Measurements from ENCODE around the gene PRR5.

PRR5 gene

DNA sequence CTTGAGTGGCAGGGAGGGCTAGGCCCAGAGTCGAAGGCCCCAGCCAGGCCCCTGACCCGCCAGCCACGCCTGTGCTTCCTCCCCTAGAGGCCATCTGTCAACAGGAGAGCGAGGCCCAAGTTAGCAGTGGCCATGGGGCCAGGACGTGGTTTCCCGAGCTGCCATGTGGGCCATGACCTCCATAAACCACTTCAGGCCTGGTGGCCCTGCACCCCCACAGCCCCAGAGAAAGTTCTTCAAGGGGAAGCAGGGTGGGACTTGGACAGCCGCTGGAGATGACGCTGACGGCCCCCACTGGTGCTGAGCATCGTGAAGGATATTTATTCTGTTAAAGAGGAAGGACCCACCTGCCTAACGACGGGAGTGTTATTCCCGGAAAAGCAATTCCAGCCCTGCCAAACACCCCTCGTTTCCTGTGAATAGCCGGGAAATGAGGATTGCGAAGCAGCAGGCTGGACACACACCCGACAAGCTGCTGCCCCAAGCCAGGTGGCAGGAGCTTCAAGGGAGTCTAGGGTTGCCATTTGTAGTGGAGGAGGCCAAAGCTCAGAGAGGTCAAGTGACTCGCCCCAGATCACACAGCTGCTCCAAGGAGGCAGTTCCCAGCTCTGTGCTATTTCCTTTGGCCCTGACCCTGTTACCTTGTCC is 12.8 kb downstream of the PRR5 start:
- TF ChIP-seq CTCF (IDR thresholded peaks at IDR 0.05; ENCODE audit: low read depth, low read length): no peak
- no peak for TF ChIP-seq MYC (IDR thresholded peaks at IDR 0.05; ENCODE audit: low read depth, low read length)
- TF ChIP-seq MAX (IDR thresholded peaks at IDR 0.05; ENCODE audit: low read depth, low read length): no peak
- no peak for TF ChIP-seq POLR2A (IDR thresholded peaks at IDR 0.05; ENCODE audit: extremely low read depth, insufficient read length)
- DNase-seq (ENCODE audit: low read depth): no peak
- no peak overlapping the region for H3K4me3 ChIP-seq (ENCODE audit: low read depth, low read length)

- TF ChIP-seq CTCF (IDR thresholded peaks at IDR 0.05; ENCODE audit: low read depth, low read length) (no peak), POLR2A (IDR thresholded peaks at IDR 0.05; ENCODE audit: extremely low read depth, insufficient read length) (no peak), MYC (IDR thresholded peaks at IDR 0.05; ENCODE audit: low read depth, low read length) (no peak), MAX (IDR thresholded peaks at IDR 0.05; ENCODE audit: low read depth, low read length) (no peak)
- no peak overlapping the region for H3K4me3 ChIP-seq (ENCODE audit: low read depth, low read length)
- no peak for DNase-seq (ENCODE audit: low read depth)
Measured at GRCh38 chr22:44718418-44718817, 16.4 kb downstream of the PRR5 start.

DNA sequence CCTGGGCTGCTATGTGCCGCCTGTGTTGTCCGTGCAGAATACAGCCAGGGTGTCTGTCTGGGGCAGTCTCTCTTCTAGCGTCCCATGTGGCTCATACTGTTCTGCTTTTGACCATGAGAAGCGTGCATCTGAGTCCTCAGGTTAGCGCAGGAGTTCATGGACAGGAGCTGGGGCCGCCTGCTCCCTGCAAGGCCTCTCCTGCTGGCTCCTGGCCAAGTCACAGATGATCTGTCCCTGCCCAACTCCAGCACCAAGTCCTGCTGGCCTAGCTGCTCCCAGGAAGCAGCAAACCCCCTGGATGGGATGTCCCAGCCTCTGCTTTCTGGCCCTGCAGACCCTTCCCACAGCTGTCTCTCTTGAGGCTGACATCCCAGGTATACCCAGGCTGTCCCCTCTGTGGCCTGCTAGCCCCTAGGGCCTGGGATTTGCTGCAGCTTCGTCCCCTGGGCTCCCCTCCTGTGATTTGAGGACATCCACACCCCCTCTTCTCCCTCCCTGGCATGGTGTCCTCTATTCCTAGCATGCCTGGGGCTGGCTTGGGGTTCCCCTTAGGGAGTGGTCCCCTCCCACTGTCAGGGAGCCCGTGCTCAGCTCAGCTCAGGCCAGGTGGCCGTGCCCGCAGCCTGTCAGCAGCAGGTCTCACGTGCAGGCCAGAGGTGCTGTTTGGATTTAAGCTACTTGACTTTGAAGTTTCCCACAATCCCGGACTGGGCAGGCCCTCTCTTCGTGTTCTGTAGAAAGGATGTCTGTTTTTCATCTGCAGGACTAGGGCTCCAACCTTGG is 17.8 kb downstream of the PRR5 start:
- TF ChIP-seq MAX (IDR thresholded peaks at IDR 0.05; ENCODE audit: low read depth, low read length) (no peak), POLR2A (IDR thresholded peaks at IDR 0.05; ENCODE audit: extremely low read depth, insufficient read length) (no peak), MYC (IDR thresholded peaks at IDR 0.05; ENCODE audit: low read depth, low read length) (no peak), CTCF (IDR thresholded peaks at IDR 0.05; ENCODE audit: low read depth, low read length) (no peak)
- no peak for DNase-seq (ENCODE audit: low read depth)
- H3K4me3 ChIP-seq (ENCODE audit: low read depth, low read length): no peak overlapping the region

DNA sequence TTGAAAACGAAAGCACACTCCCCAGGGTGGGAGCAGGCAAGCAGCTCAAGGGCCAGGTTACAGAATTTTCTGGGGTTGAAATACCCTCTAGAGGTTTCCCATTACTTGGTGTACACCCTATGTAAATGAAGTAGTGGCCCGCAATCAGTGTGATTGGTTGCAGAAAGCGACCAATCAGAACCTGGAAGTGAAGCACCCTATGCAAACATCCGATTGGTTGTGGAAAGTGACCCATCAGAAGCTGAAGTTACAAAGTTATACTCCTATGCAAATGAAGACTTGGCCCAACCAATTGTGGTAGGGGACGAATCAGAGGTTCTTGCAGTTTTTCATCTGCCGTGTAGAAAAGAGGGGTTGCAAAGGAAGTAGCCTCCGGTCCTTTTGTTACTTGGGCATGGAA is 19.2 kb downstream of the PRR5 start:
- peak; percentile 55 for DNase-seq (ENCODE audit: low read depth)
- TF ChIP-seq MAX (IDR thresholded peaks at IDR 0.05; ENCODE audit: low read depth, low read length) (no peak), MYC (IDR thresholded peaks at IDR 0.05; ENCODE audit: low read depth, low read length) (no peak), POLR2A (IDR thresholded peaks at IDR 0.05; ENCODE audit: extremely low read depth, insufficient read length) (no peak), CTCF (IDR thresholded peaks at IDR 0.05; ENCODE audit: low read depth, low read length) (no peak)
- no peak overlapping the region for H3K4me3 ChIP-seq (ENCODE audit: low read depth, low read length)

DNA sequence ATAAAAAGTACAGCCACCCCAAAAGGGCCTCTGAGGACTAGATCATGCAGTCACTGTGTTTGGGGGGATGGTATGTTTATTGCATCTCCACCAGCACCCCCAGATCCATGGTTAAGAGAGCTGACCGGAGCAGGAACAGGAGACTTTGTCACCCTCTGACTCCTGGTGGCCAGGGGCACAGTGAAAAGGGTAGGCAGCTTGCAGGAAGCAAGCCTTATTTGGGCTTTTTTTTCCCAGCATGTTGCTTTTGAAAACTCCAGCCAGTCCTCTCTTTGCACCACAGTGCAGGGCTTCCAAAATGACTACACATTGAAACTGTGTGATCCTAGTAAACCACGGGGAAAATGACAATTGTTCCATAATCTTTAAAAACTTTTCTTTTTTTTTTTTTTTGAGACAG is 20.6 kb downstream of the PRR5 start:
- H3K4me3 ChIP-seq (ENCODE audit: low read depth, low read length): no peak overlapping the region
- TF ChIP-seq MAX (IDR thresholded peaks at IDR 0.05; ENCODE audit: low read depth, low read length) (no peak), MYC (IDR thresholded peaks at IDR 0.05; ENCODE audit: low read depth, low read length) (no peak), CTCF (IDR thresholded peaks at IDR 0.05; ENCODE audit: low read depth, low read length) (no peak), POLR2A (IDR thresholded peaks at IDR 0.05; ENCODE audit: extremely low read depth, insufficient read length) (no peak)
- no peak for DNase-seq (ENCODE audit: low read depth)
